Smooth muscle cell of the umbilical artery (primary cell): ENCODE data around the gene NDUFAF7. TPM values are rescaled to one million over a fixed set of nuclear protein-coding genes. Genes with fewer than 3 reads are reported as not detected.

Source experiments
- total RNA-seq: library from RNA; depleted of rRNA; stranded (reverse); fragments of >200 nt; gene quantifications from 2 replicates; pipeline ENCODE4 v1.2.3, GENCODE V29; 2014

NDUFAF7 gene, protein sequence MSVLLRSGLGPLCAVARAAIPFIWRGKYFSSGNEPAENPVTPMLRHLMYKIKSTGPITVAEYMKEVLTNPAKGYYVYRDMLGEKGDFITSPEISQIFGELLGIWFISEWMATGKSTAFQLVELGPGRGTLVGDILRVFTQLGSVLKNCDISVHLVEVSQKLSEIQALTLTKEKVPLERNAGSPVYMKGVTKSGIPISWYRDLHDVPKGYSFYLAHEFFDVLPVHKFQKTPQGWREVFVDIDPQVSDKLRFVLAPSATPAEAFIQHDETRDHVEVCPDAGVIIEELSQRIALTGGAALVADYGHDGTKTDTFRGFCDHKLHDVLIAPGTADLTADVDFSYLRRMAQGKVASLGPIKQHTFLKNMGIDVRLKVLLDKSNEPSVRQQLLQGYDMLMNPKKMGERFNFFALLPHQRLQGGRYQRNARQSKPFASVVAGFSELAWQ
- total RNA-seq: 17.5 and 18.3 TPM in 2 replicates

DNA sequence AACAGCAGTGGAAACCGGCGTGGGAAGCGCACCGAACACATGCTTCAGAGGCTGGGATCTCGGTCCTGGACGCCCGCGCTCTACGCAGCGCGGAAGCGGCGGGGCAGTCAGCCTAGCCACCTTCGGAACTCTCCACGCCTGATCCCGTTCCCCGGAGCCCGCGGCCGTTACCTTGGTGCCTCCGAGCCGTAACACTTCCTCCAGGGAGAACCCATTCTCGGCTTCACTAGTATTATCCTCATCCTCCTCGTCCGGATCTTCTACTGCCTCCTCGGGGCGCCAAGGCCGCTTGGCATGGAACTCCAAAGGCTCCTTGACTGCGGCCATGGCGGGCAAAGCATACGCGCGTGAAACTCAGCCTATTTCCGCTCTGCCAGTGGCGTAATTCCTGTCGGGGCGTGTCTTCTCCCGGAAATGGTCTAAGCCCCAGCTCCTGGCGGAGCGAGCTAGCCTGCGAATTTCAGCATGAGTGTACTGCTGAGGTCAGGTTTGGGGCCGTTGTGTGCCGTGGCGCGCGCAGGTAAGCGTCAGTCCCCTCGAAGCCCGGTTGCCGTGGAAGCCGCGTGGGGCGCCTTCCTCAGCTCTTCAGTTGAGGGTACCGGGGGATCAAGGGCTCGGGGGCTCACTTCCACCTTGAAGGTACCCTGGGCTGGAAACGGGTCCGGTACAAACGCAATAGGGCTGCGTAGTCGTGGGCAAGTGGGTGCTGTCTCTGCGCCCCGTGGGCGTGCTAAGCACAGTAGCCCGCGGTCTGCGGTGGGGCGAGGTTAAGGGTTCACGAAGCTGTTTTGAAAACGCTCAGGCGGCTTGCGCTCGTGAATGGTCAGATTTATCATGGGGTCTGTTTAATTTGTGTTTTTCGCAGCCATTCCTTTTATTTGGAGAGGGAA is at the start of gene NDUFAF7, which contains the start of gene CEBPZ:
NDUFAF7 (plus strand) TSS at position 418 of the 890 bp plus-strand sequence; CDS start at position 466, 48 bp downstream.
CEBPZ (minus strand) TSS at position 356 of the 890 bp plus-strand sequence; CDS start at position 327, 29 bp downstream.

DNA sequence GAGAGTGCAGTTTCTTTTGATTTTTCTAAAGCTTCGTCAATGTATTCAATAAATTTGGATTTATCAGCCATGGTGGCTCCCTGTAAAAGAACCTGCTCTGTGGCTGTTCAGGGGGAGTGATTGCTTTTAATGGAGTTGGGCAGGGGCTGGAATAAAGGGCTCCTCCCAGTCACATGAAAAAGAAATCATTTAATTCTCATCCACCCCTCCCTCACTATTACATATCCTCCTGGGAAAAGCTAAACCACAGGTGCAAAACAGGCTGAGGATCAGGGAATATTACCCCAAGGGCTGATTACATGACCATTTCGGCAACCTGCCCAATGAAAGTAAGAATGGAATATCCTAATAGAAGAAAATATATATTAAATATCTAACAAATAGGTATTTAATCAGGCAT is 42.9 kb upstream of the NDUFAF7 start, which contains the start of gene SULT6B1:
SULT6B1 (minus strand) TSS at position 101 of the 400 bp plus-strand sequence; CDS start at position 71, 30 bp downstream.

DNA sequence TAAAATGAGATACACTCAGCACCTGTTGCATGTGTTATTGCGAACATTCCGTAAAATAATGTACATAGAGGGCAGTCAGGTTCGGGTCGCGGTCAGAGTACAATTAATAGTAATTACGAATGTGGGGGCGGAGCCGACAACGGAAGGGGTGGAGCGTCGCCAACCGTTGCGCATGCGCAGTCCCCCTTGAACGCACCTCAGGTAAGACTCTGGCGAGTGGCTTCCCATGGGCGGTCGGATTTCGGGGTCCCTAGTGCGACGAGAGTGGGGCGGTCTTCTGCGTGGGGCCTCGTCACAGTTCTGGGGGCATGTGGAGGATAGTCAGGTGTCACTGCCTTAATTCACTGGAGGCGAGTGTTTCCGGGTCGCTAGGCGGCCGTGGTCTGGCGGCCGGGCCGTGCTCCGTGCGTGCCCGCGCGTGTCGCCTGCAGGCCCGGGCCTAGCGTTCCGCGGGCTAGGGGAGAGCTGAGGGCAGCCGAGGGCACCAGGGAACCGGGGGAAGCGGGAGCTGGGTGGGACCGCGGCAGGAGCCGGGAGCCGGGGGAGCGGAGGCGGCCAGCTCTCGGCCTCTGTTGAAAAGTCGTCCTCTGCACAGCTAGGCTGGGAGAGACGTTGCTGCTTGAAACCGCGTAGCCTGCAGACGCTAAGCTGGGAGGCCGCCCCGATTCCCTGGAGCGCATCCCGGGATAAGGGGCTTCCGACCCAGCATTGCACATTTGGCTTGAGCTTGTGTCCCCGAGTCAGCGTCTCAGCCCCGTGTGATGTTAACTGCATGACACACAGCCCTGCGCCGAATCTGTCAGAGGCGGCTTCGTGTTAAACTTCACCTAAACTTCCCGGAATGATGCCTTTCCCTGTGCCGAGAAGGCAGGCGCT is 34.9 kb upstream of the NDUFAF7 start, which contains the start of gene CEBPZOS:
CEBPZOS (plus strand) TSS at position 177 of the 876 bp plus-strand sequence. CDS start 3,209 bp downstream, outside the sequence.

Other genes starting within 250 kb of the NDUFAF7 start
- gene HEATR5B, start 147.3 kb upstream of the NDUFAF7 start, total RNA-seq: 24.1 and 29.0 TPM in 2 replicates
- gene GPATCH11, start 147.1 kb upstream of the NDUFAF7 start, total RNA-seq: 8.3 and 10.0 TPM in 2 replicates
- 30.9 and 52.0 TPM in 2 replicates for gene EIF2AK2, start 74.7 kb upstream of the NDUFAF7 start, total RNA-seq
- gene SULT6B1, start 43.0 kb upstream of the NDUFAF7 start, total RNA-seq: not detected in 2 replicates
- gene CEBPZOS, start 35.2 kb upstream of the NDUFAF7 start, total RNA-seq: 17.8 and 20.0 TPM in 2 replicates
- gene CEBPZ, start 62 bp upstream of the NDUFAF7 start, total RNA-seq: 55.8 and 61.3 TPM in 2 replicates
- gene PRKD3, start 93.2 kb downstream of the NDUFAF7 start, total RNA-seq: 68.0 and 96.1 TPM in 2 replicates
- gene QPCT, start 113.0 kb downstream of the NDUFAF7 start, total RNA-seq: 44.2 and 44.5 TPM in 2 replicates